Body of pancreas (tissue), 4 donors: Measurements from ENCODE around the gene ZXDC.

Experiments
- POLR2A ChIP-seq, 3 donors: fragments of 450-650 bp; IDR thresholded peaks; one replicate each; pipeline ENCODE4 v1.6.1; 2016; ENCODE audit warnings: antibody characterized with exemption in 3 of 3, mild to moderate bottlenecking in 2 of 3
- TF ChIP-seq, protein P1 (sequence below), 7 experiments: fragments of 450-650 bp in 4 of 7; fragments of 200-600 bp in 3 of 7; sonication (generic) in 3 of 7; IDR thresholded peaks; one replicate each; pipeline ENCODE4 v1.5.1; 2016 to 2019; ENCODE audit warnings: antibody characterized with exemption in 7 of 7

DNA sequence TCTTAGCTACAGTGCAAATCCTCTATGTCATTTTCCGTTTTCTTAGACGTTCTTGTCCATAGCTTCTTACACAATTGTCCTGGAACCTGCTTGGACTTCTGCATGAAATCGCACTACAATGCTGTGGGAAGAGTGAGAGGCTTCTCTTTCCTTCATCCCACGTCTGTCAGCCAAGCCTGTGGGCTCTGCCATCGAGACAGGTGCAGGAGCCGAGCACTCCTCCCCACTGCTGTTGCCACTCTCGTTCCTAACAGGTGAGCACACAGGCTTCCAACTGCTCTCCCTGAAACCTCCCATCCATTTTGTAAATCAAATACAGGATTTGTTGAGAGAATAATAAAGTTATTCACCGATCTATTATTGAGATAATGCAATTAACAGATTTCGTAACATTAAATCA is 23.5 kb downstream of the ZXDC start:
- TF ChIP-seq POLR2A (IDR thresholded peaks at IDR 0.05): no peak
- TF ChIP-seq, protein P1, sequence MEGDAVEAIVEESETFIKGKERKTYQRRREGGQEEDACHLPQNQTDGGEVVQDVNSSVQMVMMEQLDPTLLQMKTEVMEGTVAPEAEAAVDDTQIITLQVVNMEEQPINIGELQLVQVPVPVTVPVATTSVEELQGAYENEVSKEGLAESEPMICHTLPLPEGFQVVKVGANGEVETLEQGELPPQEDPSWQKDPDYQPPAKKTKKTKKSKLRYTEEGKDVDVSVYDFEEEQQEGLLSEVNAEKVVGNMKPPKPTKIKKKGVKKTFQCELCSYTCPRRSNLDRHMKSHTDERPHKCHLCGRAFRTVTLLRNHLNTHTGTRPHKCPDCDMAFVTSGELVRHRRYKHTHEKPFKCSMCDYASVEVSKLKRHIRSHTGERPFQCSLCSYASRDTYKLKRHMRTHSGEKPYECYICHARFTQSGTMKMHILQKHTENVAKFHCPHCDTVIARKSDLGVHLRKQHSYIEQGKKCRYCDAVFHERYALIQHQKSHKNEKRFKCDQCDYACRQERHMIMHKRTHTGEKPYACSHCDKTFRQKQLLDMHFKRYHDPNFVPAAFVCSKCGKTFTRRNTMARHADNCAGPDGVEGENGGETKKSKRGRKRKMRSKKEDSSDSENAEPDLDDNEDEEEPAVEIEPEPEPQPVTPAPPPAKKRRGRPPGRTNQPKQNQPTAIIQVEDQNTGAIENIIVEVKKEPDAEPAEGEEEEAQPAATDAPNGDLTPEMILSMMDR (IDR thresholded peaks at IDR 0.05): no peak
